Keratinocyte (primary cell): ENCODE results near the gene SPRED3. TPM values are rescaled to one million over a fixed set of nuclear protein-coding genes. Genes with fewer than 3 reads are reported as not detected.

Source experiments
- DNase-seq: peaks from one replicate; pipeline ENCODE4 v3.0.0-alpha.2; 2011; ENCODE audit warnings: low read depth, missing footprints, low spot score
- FAIRE-seq: peaks from 2 replicates; lab custom pipeline; 2011; peaks lifted over from hg19 to GRCh38; lab: Jason Lieb, UNC
- H2AFZ ChIP-seq: 2 replicates; pipeline ENCODE4 v1.6.0; 2012; ENCODE audit warnings: low read length, control low read depth, inconsistent platforms; ENCODE audit not compliant: control insufficient read depth
- H3K27ac ChIP-seq: 2 replicates; pipeline ENCODE4 v1.5.1; 2011; ENCODE audit warnings: low read length; ENCODE audit not compliant: control insufficient read depth, insufficient read depth
- H3K27me3 ChIP-seq: 3 replicates; pipeline ENCODE4 v1.6.0; 2011; ENCODE audit warnings: low read length; ENCODE audit not compliant: control insufficient read depth, insufficient read depth; ENCODE audit errors: extremely low read depth
- H3K36me3 ChIP-seq, 2 experiments: 2 replicates in 1 of 2; 3 replicates in 1 of 2; pipeline ENCODE4 v1.5.1; 2011; ENCODE audit warnings: low read length in 2 of 2, mild to moderate bottlenecking in 1 of 2; ENCODE audit not compliant: control insufficient read depth in 2 of 2, insufficient read depth in 2 of 2; ENCODE audit errors: extremely low read depth in 1 of 2
- H3K4me1 ChIP-seq: 3 replicates; pipeline ENCODE4 v1.5.1; 2011; ENCODE audit warnings: low read length; ENCODE audit not compliant: control insufficient read depth, insufficient read depth; ENCODE audit errors: extremely low read depth
- H3K4me2 ChIP-seq: 3 replicates; pipeline ENCODE4 v1.6.0; 2011; ENCODE audit warnings: low read depth, low read length; ENCODE audit not compliant: control insufficient read depth, insufficient read depth; ENCODE audit errors: extremely low read depth
- H3K4me3 ChIP-seq, 3 experiments: fragments of 200-600 bp in 1 of 3; sonication (generic) in 1 of 3; 2 replicates in 2 of 3; 3 replicates in 1 of 3; pipeline ENCODE4 v1.5.1; 2011 to 2016; ENCODE audit warnings: low read length in 3 of 3, mild to moderate bottlenecking in 3 of 3, control low read depth in 2 of 3, inconsistent platforms in 1 of 3, low read depth in 1 of 3, mixed read lengths in 1 of 3, mixed run types in 1 of 3, moderate library complexity in 1 of 3; ENCODE audit not compliant: control insufficient read depth in 2 of 3, insufficient read depth in 2 of 3; ENCODE audit errors: extremely low read depth in 1 of 3
- H3K79me2 ChIP-seq: 2 replicates; pipeline ENCODE4 v1.6.0; 2012; ENCODE audit warnings: low read length; ENCODE audit not compliant: control insufficient read depth, insufficient read depth
- H3K9ac ChIP-seq: 3 replicates; pipeline ENCODE4 v1.6.0; 2011; ENCODE audit warnings: low read length; ENCODE audit not compliant: control insufficient read depth, insufficient read depth; ENCODE audit errors: extremely low read depth
- H3K9me1 ChIP-seq: 3 replicates; pipeline ENCODE4 v1.6.0; 2011; ENCODE audit warnings: low read length; ENCODE audit not compliant: control insufficient read depth, insufficient read depth; ENCODE audit errors: extremely low read depth
- H3K9me3 ChIP-seq: 2 replicates; pipeline ENCODE4 v1.5.1; 2012; ENCODE audit warnings: low read depth, low read length; ENCODE audit not compliant: control insufficient read depth
- H4K20me1 ChIP-seq: 3 replicates; pipeline ENCODE4 v1.6.0; 2011; ENCODE audit warnings: low read length; ENCODE audit not compliant: control insufficient read depth, insufficient read depth; ENCODE audit errors: extremely low read depth
- EZH2 ChIP-seq: IDR thresholded peaks from one replicate; pipeline ENCODE4 v1.6.1; 2012; ENCODE audit warnings: inconsistent platforms, mild to moderate bottlenecking, low read length, moderate library complexity
- dilution Hi-C: fragments of 300-500 bp; cut with MboI; formaldehyde crosslinking; loops from one replicate; pipeline ENCODE4 v1.7.0; 2020; ENCODE audit warnings: low sequenced_read_pairs; ENCODE audit not compliant: extremely low pct_ligation_motif_present
- polyA plus RNA-seq, 5 experiments: library from polyadenylated mRNA; depleted of rRNA in 3 of 5; stranded (reverse) in 3 of 5; stranded (forward) in 1 of 5; unstranded in 1 of 5; fragments of >200 nt; gene quantifications; 1 replicate in 1 of 5; 2 replicates in 3 of 5; 3 replicates in 1 of 5; pipeline versions ENCODE4 v1.2.1 to v1.2.3, GENCODE V29; 2011 to 2012; ENCODE audit warnings: missing spikeins in 2 of 5, low read depth in 1 of 5, low replicate concordance in 1 of 5
- TF ChIP-seq, protein P1 (sequence below), 3 experiments: IDR thresholded peaks in 1 of 3; conservative IDR thresholded peaks in 1 of 3; optimal IDR thresholded peaks in 1 of 3; 2 replicates in 2 of 3; 3 replicates in 1 of 3; pipeline versions ENCODE3 to v1.5.1; 2011; ENCODE audit warnings: low read length in 3 of 3, mild to moderate bottlenecking in 3 of 3, moderate library complexity in 2 of 3, control low read depth in 1 of 3, inconsistent platforms in 1 of 3; ENCODE audit not compliant: insufficient read depth in 2 of 3; ENCODE audit errors: extremely low read depth in 1 of 3

The SPRED3 gene
- polyA plus RNA-seq, 1 donor (not counting 4 experiments of a cell fraction or from before 2014, with no cell fraction given) = 2.6 TPM

DNA sequence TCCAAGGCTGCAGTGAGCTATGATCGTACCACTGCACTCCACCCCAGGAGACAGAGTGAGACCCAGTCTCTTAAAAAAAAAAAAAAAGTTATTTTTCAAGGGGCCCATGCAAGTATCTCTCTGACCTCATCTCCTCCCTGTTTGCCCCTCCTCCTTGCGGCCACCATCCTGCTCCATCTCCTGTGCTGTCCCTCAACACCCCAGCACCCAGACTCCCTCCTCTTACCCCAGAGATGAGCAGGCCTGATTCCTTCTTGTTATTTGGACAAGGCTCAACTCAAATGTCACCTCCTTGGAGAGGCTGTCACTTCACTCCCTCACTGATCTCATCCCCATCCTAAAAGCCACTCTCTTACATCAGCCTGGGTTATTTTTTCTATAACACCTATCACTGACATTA is 49.4 kb downstream of the SPRED3 start:
- FAIRE-seq (no peak), DNase-seq (no peak)
- H3K4me1 ChIP-seq = no peaks in the 10 kb centered on the region
- no peak overlapping the region for H3K4me2 ChIP-seq
- no peaks in the 10 kb centered on the region for H3K9me3 ChIP-seq
- H3K9me1 ChIP-seq = no peaks in the 10 kb centered on the region
- no peak for TF ChIP-seq EZH2
- TF ChIP-seq, protein P1, sequence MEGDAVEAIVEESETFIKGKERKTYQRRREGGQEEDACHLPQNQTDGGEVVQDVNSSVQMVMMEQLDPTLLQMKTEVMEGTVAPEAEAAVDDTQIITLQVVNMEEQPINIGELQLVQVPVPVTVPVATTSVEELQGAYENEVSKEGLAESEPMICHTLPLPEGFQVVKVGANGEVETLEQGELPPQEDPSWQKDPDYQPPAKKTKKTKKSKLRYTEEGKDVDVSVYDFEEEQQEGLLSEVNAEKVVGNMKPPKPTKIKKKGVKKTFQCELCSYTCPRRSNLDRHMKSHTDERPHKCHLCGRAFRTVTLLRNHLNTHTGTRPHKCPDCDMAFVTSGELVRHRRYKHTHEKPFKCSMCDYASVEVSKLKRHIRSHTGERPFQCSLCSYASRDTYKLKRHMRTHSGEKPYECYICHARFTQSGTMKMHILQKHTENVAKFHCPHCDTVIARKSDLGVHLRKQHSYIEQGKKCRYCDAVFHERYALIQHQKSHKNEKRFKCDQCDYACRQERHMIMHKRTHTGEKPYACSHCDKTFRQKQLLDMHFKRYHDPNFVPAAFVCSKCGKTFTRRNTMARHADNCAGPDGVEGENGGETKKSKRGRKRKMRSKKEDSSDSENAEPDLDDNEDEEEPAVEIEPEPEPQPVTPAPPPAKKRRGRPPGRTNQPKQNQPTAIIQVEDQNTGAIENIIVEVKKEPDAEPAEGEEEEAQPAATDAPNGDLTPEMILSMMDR (optimal IDR thresholded peaks at IDR 0.05 in 1 of 3, IDR thresholded peaks at IDR 0.05 in 1 of 3, conservative IDR thresholded peaks at IDR 0.05 in 1 of 3; ENCODE audit: extremely low read depth in 1 of 3, insufficient read depth in 2 of 3, low read length in 3 of 3) = no peak
- no peaks in the 10 kb centered on the region for H3K79me2 ChIP-seq
- H3K9ac ChIP-seq = no peak overlapping the region
- H3K4me3 ChIP-seq = no peak overlapping the region
- H2AFZ ChIP-seq = no peak overlapping the region
- H4K20me1 ChIP-seq = no peaks in the 10 kb centered on the region
- H3K27me3 ChIP-seq = peaks cover 14% of the 10 kb centered on the region
- no peaks in the 10 kb centered on the region for H3K36me3 ChIP-seq
- dilution Hi-C loops = no loop called here
- no peak overlapping the region for H3K27ac ChIP-seq

DNA sequence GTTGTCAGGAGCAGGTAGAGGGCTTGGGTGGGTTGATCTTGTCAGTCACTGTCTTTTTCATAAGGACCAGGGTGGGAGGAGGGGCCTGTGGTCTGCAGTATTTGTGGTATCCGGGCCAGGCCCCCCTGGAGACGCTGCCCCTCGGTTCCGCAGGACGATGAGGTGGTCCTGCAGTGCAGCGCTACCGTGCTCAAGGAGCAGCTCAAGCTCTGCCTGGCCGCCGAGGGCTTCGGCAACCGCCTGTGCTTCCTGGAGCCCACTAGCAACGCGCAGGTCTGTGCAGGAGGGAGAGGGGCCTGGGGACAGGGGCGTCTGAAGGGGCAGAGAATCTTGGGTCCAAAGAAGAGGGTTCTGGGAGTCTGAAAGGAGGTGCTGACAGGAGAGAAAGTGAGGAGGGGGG is 52.1 kb downstream of the SPRED3 start:
- Histone ChIP-seq H3K27me3 (no peaks in the 10 kb centered on the region), H3K9ac (no peak overlapping the region), H3K4me2 (no peak overlapping the region), H3K36me3 (no peaks in the 10 kb centered on the region), H3K9me1 (no peaks in the 10 kb centered on the region), H3K79me2 (no peaks in the 10 kb centered on the region), H4K20me1 (no peaks in the 10 kb centered on the region), H2AFZ (no peak overlapping the region), H3K9me3 (no peaks in the 10 kb centered on the region), H3K4me1 (no peaks in the 10 kb centered on the region), H3K4me3 (no peak overlapping the region), H3K27ac (no peak overlapping the region)
- TF ChIP-seq, protein P1 (optimal IDR thresholded peaks at IDR 0.05 in 1 of 3, IDR thresholded peaks at IDR 0.05 in 1 of 3, conservative IDR thresholded peaks at IDR 0.05 in 1 of 3; ENCODE audit: extremely low read depth in 1 of 3, insufficient read depth in 2 of 3, low read length in 3 of 3) = no peak
- no peak for TF ChIP-seq EZH2
- dilution Hi-C loops = no loop called here
- FAIRE-seq = no peak
- DNase-seq = no peak
